KBM-7 (cell line): ENCODE measurements around the gene NINL.
"Not testable (repeated sequence)": the region's sequence is repeated elsewhere in the genome, so short reads cannot be mapped to it uniquely, and the experiment has no call there.

Experiments
- DNase-seq: peaks from one replicate; pipeline ENCODE4 v3.0.0-alpha.2; 2015
- in situ Hi-C: fragments of 300-500 bp; cut with MboI; formaldehyde crosslinking; loops from 2 replicates; pipeline ENCODE4 v1.14.3; 2020; ENCODE audit warnings: low sequenced_read_pairs, low pct_unique_long_range_greater_than_20kb, mixed read lengths

The NINL gene

GRCh38 chr20:25563876-25564275, 21.5 kb downstream of the NINL start:
- in situ Hi-C loops: no loop called here
- no peak for DNase-seq

DNA sequence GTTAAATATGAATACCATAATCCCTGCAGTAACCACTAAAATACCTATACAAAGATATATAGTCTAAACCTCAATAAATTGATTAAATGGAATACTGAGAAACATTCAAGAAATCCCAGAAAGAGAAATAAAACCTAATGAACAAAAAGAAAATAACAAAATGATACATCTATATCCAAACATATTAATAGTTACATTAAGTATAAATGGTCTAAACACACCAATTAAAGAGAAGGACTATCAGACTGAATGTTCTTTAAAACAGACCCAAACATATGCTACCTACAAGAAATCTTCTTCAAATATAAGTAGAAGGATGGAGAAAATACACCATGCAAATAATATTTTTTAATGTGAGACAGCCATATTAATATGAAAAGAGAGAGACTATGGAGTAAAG, 22.0 kb downstream of the NINL start:
- DNase-seq: no peak
- in situ Hi-C loops: no loop called here

DNA sequence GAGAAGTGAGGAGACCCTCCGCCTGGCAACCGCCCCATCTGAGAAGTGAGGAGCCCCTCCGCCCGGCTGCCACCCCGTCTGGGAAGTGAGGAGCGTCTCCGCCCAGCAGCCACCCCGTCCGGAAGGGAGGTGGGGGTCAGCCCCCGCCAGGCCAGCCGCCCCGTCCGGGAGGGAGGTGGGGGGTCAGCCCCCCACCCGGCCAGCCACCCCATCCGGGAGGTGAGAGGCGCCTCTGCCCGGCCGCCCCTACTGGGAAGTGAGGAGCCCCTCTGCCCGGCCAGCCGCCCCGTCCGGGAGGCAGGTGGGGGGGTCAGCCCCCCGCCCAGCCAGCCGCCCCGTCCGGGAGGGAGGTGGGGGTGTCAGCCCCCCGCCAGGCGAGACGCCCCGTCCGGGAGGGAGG, 23.6 kb downstream of the NINL start:
- DNase-seq, in situ Hi-C loops: not testable (repeated sequence)

GRCh38 chr20:25553819-25554296, 31.5 kb downstream of the NINL start:
- in situ Hi-C loops: no loop called here
- DNase-seq: no peak

GRCh38 chr20:25552977-25553376, 32.4 kb downstream of the NINL start:
- in situ Hi-C loops: no loop called here
- no peak for DNase-seq

- DNase-seq: no peak
- in situ Hi-C loops: no loop called here
Observed at GRCh38 chr20:25551413-25552215, 33.7 kb downstream of the NINL start.

- in situ Hi-C loops, DNase-seq: not testable (repeated sequence)
Observed at GRCh38 chr20:25550645-25551337, 34.5 kb downstream of the NINL start.

DNA sequence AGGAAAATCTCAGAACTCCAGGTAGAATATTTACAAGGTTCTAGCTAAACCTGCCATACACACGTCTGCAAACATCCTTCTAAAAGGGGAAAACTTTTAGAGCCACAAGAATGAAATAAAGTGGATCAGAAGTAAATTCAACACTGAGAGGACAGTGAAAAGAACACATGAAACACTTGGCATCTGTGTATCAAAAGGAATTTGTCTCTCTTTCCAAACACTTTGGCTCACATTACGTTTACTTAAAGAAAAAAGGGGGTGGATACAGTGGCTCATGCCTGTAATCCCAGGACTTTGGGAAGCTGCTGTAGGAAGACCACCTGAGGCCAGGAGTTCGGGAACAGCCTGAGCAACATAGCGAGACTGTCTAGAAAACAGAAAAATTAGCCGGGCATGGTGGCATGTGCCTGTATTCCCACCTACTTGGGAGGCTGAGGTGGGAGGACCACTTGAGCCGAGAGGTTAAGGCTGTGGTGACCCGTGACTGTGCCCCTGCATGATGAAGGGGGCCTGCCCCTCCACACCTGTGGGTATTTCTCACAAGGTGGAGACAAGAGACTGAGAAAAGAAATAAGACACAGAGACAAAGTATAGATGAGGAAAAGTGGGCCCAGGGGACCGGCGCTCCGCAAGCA, 35.4 kb downstream of the NINL start:
- in situ Hi-C loops: no loop called here
- no peak for DNase-seq

DNA sequence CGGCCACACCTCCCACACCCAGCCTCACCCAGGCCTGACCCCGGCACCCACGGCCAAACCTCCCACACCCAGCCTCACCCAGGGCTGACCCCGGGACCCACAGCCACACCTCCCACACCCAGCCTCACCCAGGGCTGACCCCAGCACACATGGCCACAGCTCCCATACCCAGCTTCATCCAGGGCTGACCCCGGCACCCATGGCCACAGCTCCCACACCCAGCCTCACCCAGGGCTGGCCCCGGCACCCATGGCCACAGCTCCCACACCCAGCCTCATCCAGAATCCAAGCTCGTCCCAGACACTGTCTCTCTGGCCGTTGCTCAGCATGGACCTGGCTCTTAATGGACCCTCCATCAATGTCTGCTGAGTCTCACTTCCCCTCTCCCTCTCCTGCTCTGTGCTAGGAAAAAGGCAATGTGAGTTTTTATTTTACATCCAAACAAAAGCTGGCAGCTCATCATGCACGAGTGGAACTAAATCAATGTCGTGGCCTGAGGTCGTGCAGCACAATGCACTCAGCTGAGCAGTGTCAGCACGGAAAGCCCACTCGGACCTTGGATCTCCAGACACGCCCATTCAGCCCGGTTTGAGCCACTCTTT, 36.1 kb downstream of the NINL start:
- DNase-seq: no peak

DNA sequence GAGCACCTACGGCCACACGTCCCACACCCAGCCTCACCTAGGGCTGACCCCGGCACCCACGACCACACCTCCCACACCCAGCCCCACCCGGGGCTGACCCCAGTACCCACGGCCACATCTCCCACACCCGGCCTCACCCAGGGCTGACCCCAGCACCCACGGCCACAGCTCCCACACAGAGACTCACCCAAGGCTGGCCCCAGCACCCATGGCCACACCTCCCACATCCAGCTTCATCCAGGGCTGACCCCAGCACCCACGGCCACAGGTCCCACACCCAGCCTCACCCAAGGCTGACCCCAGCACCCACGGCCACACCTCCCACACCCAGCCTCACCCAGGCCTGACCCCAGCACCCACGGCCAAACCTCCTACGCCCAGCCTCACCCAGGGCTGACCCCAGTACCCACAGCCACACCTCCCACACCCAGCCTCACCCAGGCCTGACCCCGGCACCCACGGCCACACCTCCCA, 36.7 kb downstream of the NINL start:
- no peak for DNase-seq
- in situ Hi-C loops: no loop called here

More for the DNA sequence above, 36.1 kb downstream of the NINL start:
- in situ Hi-C loops: no loop called here

GRCh38 chr20:25547999-25548398, 37.3 kb downstream of the NINL start:
- in situ Hi-C loops: no loop called here
- no peak for DNase-seq

- in situ Hi-C loops: no loop called here
- DNase-seq: no peak
Observed at GRCh38 chr20:25547063-25547462, 38.3 kb downstream of the NINL start.

GRCh38 chr20:25546048-25546447, 39.3 kb downstream of the NINL start:
- no peak for DNase-seq
- in situ Hi-C loops: no loop called here

DNA sequence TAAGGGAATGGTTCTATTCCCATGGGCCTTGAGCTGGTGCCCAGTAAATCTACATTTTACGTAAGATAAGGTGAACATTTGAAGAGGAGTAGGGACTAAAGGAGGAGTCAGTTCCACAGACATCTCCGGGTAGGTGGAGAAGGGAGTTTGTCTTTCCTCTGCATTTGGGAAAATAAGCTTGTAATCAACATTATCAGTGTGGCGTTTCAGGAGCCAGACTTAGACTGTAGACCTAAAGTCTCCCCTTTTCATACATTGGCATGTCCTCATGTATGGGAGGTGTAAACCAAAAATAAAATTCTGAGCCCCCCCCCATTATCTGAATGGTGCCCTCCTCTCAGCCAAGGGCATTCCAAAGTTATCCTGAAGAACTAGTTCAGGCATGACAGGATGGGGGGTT, 40.2 kb downstream of the NINL start:
- in situ Hi-C loops: no loop called here
- no peak for DNase-seq

DNA sequence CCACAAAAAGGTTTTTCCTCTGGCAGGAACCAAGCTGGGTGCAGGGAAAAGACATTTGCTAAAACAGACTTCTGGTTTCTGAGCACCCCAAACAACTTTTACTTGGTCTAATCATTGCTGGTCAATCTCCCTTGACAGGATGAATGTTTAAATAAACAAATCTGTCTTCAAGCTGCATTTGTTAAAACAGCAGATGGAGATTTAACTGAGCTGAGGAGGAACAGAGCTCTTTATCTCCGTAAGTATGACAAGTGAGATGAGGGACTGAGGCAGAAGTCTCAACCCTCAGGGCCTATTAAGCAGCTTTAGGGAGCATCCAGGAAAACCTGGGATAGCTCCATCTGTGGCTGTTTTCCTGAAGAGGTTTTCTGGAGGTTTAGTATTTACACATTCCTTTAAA, 40.6 kb downstream of the NINL start:
- in situ Hi-C loops: no loop called here
- DNase-seq: no peak

DNA sequence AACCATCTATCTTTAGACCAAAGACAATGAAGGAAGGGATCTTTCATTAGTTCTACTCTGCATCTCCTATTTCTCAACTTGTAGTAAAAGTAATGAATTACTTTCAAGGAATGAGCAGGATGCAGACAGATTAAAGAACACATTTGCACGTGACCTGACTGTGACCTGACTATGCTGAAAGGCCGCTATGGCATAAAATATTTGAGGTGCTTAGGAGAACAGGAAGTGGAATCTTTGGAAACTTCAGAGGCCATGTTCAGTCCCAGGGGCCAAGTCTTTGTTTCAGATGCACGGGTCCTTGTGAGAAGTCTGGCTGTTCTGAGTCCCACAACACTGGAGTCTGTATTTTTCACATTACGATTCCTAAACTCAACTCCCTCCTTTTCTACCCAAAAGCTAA, 41.0 kb downstream of the NINL start:
- in situ Hi-C loops: no loop called here
- no peak for DNase-seq

- in situ Hi-C loops: no loop called here
- no peak for DNase-seq
Observed at GRCh38 chr20:25543068-25543467, 42.3 kb downstream of the NINL start.

- in situ Hi-C loops: no loop called here
- no peak for DNase-seq
Observed at GRCh38 chr20:25541676-25542075, 43.7 kb downstream of the NINL start.

DNA sequence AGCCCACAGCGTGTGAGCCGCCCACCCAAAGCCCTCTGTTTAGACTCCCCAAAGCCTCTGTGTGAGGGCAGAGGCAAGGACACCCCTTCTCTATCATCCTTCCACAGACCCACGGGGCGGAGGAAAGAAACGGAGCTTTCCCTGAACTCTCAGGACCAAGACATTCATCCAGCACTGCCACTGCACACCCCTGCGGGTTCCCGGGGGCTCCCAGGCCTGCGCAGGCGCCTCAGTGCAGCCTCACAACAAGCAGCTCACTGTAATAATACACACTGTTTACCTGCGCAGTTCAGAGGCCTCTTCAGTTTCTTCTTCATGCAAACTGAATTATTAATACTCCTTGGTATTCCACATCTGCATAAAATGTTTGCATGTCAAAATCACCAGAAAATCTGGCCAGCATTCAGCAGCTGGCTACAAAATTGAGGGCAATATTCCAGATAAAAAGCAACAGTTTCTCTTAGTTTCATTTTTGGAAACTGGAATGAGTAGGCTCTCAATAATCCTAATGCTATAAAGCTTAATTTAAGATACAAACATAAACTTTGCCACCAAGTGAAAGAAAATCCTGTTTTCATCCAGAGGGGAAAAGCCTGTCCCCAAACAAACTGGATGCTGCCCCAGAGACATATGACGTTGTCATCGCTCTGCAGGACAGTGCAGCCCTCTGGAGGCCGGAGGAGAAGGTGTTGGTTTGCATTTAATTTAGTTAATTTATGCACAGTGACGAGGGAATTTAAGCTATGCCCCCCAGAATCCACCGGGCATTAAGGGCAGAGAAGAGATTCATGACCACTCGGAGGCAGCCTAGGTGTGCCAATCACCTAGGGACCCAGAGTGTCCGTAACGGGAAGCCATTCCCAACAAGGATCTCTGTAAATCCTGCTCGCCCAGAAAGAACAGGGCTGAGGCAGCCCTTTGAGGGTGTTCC, 45.3 kb downstream of the NINL start:
- in situ Hi-C loops: no loop called here
- DNase-seq: no peak
